ENCODE results near the gene CD300LG. TPM values are rescaled to one million over a fixed set of nuclear protein-coding genes. Genes with fewer than 3 reads are reported as not detected.

Gene CD300LG
- total RNA-seq, 3 donors from 2014 or later (not counting 1 experiment from before 2014, with no cell fraction given): not detected

DNA sequence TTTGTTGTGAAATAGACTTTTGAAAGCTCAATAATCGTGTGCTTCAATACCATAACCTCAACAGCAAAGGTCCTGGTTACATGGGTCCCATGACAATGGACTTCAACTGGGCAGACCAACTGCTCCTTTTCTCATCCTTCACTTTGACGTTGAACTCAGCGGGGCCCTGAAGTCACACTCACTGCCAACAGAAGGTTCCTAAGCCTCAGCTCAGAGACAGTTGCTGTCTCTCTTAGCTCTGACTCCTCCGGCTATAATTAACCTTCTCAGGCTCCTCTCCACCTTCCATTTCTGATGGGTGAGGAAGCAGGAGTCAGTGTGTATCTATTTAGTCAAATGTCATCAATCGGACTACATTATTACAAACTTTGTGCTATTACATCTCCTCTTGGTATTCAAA is 37.9 kb upstream of the CD300LG start:
- DNase-seq (no peak), ATAC-seq (no peak)
- no peak overlapping the region for H3K27ac Mint-ChIP-seq
- peaks cover 4 to 44% of the 10 kb centered on the region in 2 donors for H3K27me3 Mint-ChIP-seq (ENCODE audit: low read depth in 2 of 2)
- no peak overlapping the region for H3K4me3 Mint-ChIP-seq
- WGBS (ENCODE audit: insufficient coverage): 97% methylated on average over 4 of the region's 5 CpGs
- no peaks in the 10 kb centered on the region for H3K4me1 Mint-ChIP-seq
- Histone ChIP-seq H3K27ac (ENCODE audit: low read length) (no peak overlapping the region), H3K27me3 (ENCODE audit: control insufficient read depth, insufficient read depth, low read length) (no peaks in the 10 kb centered on the region), H3K4me1 (ENCODE audit: control insufficient read depth, insufficient read depth, low read length) (no peaks in the 10 kb centered on the region), H3K9me3 (ENCODE audit: control insufficient read depth, insufficient read depth, low read length) (no peaks in the 10 kb centered on the region), H3K36me3 (ENCODE audit: control insufficient read depth, insufficient read depth, low read length) (no peaks in the 10 kb centered on the region), H3K4me3 (ENCODE audit: low read length) (no peak overlapping the region)
- TF ChIP-seq, protein P1, sequence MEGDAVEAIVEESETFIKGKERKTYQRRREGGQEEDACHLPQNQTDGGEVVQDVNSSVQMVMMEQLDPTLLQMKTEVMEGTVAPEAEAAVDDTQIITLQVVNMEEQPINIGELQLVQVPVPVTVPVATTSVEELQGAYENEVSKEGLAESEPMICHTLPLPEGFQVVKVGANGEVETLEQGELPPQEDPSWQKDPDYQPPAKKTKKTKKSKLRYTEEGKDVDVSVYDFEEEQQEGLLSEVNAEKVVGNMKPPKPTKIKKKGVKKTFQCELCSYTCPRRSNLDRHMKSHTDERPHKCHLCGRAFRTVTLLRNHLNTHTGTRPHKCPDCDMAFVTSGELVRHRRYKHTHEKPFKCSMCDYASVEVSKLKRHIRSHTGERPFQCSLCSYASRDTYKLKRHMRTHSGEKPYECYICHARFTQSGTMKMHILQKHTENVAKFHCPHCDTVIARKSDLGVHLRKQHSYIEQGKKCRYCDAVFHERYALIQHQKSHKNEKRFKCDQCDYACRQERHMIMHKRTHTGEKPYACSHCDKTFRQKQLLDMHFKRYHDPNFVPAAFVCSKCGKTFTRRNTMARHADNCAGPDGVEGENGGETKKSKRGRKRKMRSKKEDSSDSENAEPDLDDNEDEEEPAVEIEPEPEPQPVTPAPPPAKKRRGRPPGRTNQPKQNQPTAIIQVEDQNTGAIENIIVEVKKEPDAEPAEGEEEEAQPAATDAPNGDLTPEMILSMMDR (IDR thresholded peaks at IDR 0.05): no peak
- intact Hi-C loops (cut with micrococcal nuclease): no loop called here
- no peaks in the 10 kb centered on the region for H3K9me3 Mint-ChIP-seq
- H3K36me3 Mint-ChIP-seq: no peaks in the 10 kb centered on the region

GRCh38 chr17:43810226-43810715 is 36.7 kb upstream of the CD300LG start:
- ATAC-seq (no peak), DNase-seq (no peak)
- no peak overlapping the region for H3K27ac ChIP-seq (ENCODE audit: low read length)
- no peaks in the 10 kb centered on the region for H3K27me3 ChIP-seq (ENCODE audit: control insufficient read depth, insufficient read depth, low read length)
- WGBS (ENCODE audit: insufficient coverage): 86% methylated on average over 4 of the region's 4 CpGs
- H3K27me3 Mint-ChIP-seq (ENCODE audit: low read depth in 2 of 2): peaks cover under 1 to 33% of the 10 kb centered on the region in 2 donors
- TF ChIP-seq, protein P1 (IDR thresholded peaks at IDR 0.05): no peak
- H3K4me3 Mint-ChIP-seq: no peak overlapping the region
- H3K9me3 Mint-ChIP-seq: no peaks in the 10 kb centered on the region
- no peaks in the 10 kb centered on the region for H3K36me3 Mint-ChIP-seq
- intact Hi-C loops (cut with micrococcal nuclease): no loop called here
- H3K4me1 Mint-ChIP-seq: no peaks in the 10 kb centered on the region
- no peak overlapping the region for H3K27ac Mint-ChIP-seq
- H3K4me1 ChIP-seq (ENCODE audit: control insufficient read depth, insufficient read depth, low read length): no peaks in the 10 kb centered on the region
- no peak overlapping the region for H3K4me3 ChIP-seq (ENCODE audit: low read length)
- H3K9me3 ChIP-seq (ENCODE audit: control insufficient read depth, insufficient read depth, low read length): no peaks in the 10 kb centered on the region
- no peaks in the 10 kb centered on the region for H3K36me3 ChIP-seq (ENCODE audit: control insufficient read depth, insufficient read depth, low read length)

DNA sequence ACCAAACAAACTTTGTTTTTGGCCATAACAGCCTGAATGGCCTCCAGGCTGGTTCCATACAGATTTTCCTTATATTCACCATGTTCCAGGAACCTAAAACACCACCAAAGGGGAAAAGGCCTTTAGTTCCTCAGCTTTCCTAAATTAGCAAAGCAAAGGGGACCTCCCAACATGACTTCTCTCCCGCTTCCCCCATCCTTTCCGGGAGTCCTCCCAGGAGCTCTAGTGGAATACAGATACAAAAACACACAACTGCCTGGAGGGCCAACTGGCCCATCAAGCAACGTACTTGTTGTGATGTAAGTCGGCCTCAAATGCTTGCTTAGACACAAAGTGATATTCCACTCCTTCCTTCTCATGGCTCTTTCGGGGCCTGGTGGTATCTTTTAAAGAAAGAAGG is 36.2 kb upstream of the CD300LG start:
- Mint-ChIP-seq H3K36me3 (no peaks in the 10 kb centered on the region), H3K27ac (no peak overlapping the region), H3K4me3 (no peak overlapping the region), H3K27me3 (ENCODE audit: low read depth in 2 of 2) (peaks cover 0 to 29% of the 10 kb centered on the region in 2 donors), H3K4me1 (no peaks in the 10 kb centered on the region), H3K9me3 (no peaks in the 10 kb centered on the region)
- DNase-seq (no peak), ATAC-seq (no peak)
- Histone ChIP-seq H3K27ac (ENCODE audit: low read length) (no peak overlapping the region), H3K9me3 (ENCODE audit: control insufficient read depth, insufficient read depth, low read length) (no peaks in the 10 kb centered on the region), H3K4me1 (ENCODE audit: control insufficient read depth, insufficient read depth, low read length) (no peaks in the 10 kb centered on the region), H3K36me3 (ENCODE audit: control insufficient read depth, insufficient read depth, low read length) (no peaks in the 10 kb centered on the region), H3K4me3 (ENCODE audit: low read length) (no peak overlapping the region), H3K27me3 (ENCODE audit: control insufficient read depth, insufficient read depth, low read length) (no peaks in the 10 kb centered on the region)
- intact Hi-C loops (cut with micrococcal nuclease): no loop called here
- 86% methylated on average over 5 of the region's 5 CpGs for WGBS (ENCODE audit: insufficient coverage)
- TF ChIP-seq, protein P1 (IDR thresholded peaks at IDR 0.05): no peak

Measured in natural killer cell (primary cell).